Measurements from ENCODE around the gene DENND6B.

DNA sequence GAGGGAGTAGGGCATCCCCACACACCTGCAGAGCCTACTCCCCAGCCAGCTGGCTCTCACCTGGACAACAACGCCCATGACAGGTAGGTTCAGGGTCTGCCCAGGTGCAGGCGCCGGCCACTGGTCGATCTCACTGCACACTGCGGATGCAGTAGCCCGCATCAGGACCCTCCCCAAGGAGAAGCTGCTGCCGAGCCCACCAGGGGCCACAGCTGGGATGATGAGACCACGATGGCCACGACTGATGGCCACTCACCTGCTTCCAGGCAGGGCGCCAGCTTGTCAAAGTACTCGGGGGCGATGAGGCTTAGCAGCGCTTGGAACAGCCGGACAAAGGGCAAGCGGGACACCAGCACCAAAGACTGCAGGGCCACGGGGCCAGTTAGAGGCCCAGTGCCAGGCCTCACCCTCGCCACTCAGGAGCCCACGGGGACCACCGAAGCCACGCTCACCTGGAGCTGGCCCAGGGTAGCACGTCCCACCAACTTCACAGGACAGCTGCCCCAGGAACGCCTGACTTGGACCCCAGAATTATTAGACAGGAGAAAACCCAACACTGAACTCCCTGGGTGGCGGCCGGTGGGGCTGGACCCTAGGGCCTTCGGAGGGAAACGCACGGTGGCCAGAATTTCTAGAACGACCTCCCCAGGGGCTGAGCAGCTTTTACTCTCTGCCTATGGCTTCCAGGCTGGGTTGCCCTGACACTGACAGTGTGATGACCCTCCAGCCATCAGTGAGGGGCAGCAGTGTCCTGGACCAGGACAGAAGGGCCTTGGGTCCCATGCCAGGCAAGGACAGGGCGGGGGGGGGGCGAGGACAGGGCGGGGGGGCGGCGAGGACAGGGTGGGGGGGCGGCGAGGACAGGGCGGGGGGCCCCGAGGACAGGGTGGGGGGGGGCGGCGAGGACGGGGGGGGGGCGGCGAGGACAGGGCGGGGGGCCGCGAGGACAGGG lies 10.4 kb downstream of the DENND6B start:
- TF ChIP-seq CTCF (IDR thresholded peaks at IDR 0.05; ENCODE audit: low read depth, low read length) (no peak), POLR2A (IDR thresholded peaks at IDR 0.05; ENCODE audit: extremely low read depth, insufficient read length) (no peak)
